ENCODE data around the gene PDGFD.

PDGFD gene

GRCh38 chr11:103867481-103867880 lies 296.5 kb downstream of the PDGFD start:
- H3K9me3 ChIP-seq (ENCODE audit: control insufficient read depth in 2 of 2, low read length in 2 of 2), result no peaks in the 10 kb centered on the region
- no peaks in the 10 kb centered on the region for H3K4me1 ChIP-seq (ENCODE audit: control insufficient read depth, insufficient read depth, low read length)
- H3K4me3 ChIP-seq (ENCODE audit: low read length in 2 of 2), result no peak overlapping the region
- H3K36me3 ChIP-seq (ENCODE audit: control insufficient read depth in 2 of 2, insufficient read depth in 2 of 2, low read length in 2 of 2), result no peaks in the 10 kb centered on the region
- no peaks in the 10 kb centered on the region for H3K27me3 ChIP-seq (ENCODE audit: control insufficient read depth in 1 of 2, insufficient read depth in 2 of 2, low read length in 2 of 2)
- H3K27ac ChIP-seq (ENCODE audit: low read length), result no peak overlapping the region
- H3K9ac ChIP-seq (ENCODE audit: low read length in 2 of 2), result no peak overlapping the region

DNA sequence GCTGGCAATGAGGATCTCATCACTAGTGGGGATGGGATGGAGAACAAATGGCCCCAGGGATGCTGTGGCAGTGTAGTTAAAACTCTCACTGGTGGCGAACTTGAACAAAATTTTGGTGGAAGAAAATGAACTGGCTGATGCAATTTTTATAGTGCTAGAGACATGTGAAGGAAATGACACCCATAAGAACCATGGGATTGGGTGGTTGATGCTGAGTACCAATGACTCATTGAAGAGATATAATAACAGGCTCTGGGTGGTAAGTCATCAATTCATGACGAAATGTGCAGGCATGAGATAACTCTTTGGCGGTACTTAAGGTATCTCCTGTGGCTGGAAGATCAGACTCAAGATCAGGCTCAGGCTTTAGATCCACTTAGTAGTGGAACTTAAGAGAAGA lies 300.4 kb downstream of the PDGFD start:
- Histone ChIP-seq H3K27ac (ENCODE audit: low read length) (no peak overlapping the region), H3K27me3 (ENCODE audit: control insufficient read depth in 1 of 2, insufficient read depth in 2 of 2, low read length in 2 of 2) (no peaks in the 10 kb centered on the region), H3K36me3 (ENCODE audit: control insufficient read depth in 2 of 2, insufficient read depth in 2 of 2, low read length in 2 of 2) (no peaks in the 10 kb centered on the region), H3K9ac (ENCODE audit: low read length in 2 of 2) (no peak overlapping the region), H3K4me3 (ENCODE audit: low read length in 2 of 2) (no peak overlapping the region), H3K4me1 (ENCODE audit: control insufficient read depth, insufficient read depth, low read length) (no peaks in the 10 kb centered on the region), H3K9me3 (ENCODE audit: control insufficient read depth in 2 of 2, low read length in 2 of 2) (no peaks in the 10 kb centered on the region)

DNA sequence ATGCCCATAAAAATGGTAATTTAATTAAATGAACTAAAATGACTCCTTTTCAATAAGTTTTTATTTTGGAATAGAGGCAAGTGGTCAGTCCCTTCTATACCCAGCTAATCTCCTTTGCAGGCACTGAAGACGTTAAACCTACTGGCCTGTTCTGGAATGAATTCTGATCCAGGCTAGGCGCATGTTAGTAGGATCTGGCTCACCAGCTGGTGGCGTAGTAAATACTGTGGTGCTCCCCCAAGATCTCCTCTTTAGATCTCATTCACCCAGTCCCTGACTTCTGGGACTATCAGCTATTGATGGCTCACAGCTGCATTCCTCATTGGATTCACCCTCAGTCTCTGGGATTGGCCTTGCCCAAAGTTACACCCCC lies 301.2 kb downstream of the PDGFD start:
- H3K9ac ChIP-seq (ENCODE audit: low read length in 2 of 2), result no peak overlapping the region
- H3K4me1 ChIP-seq (ENCODE audit: control insufficient read depth, insufficient read depth, low read length), result no peaks in the 10 kb centered on the region
- no peak overlapping the region for H3K4me3 ChIP-seq (ENCODE audit: low read length in 2 of 2)
- no peak overlapping the region for H3K27ac ChIP-seq (ENCODE audit: low read length)
- no peaks in the 10 kb centered on the region for H3K9me3 ChIP-seq (ENCODE audit: control insufficient read depth in 2 of 2, low read length in 2 of 2)
- no peaks in the 10 kb centered on the region for H3K36me3 ChIP-seq (ENCODE audit: control insufficient read depth in 2 of 2, insufficient read depth in 2 of 2, low read length in 2 of 2)
- no peaks in the 10 kb centered on the region for H3K27me3 ChIP-seq (ENCODE audit: control insufficient read depth in 1 of 2, insufficient read depth in 2 of 2, low read length in 2 of 2)

DNA sequence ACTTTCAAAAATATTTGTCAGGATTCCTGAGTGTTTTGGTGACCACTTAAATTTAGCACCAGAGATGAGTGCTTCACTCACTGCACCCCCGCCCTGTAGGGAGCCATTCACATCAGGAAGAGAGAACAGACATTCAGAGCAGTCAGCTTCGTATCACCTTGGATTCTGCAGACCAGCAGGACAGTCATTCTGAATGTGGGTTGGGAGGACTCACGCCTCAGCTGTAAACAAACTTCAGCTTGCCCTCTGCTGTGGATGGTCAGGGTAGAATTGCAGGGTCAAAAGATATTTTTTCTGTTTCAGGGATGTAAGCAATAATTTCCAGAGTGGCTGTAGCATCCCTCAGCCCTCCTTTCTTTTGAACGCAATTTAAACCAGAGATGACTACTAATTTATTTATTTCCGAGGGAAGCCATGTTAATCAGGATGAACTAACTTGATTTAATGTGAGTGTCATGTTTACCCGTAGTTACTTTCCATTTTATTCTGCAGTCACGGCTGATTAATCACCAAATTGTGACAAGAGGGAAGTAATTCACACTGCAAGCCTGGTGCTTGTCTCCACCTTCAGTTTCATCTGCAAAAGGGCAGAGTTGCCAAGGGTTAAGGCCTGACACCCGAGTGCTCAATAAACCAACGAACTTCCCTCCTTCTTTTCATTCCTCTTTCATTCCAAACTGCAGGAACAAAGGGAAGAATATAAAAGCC lies 301.7 kb downstream of the PDGFD start:
- Histone ChIP-seq H3K9me3 (ENCODE audit: control insufficient read depth in 2 of 2, low read length in 2 of 2) (no peaks in the 10 kb centered on the region), H3K4me1 (ENCODE audit: control insufficient read depth, insufficient read depth, low read length) (no peaks in the 10 kb centered on the region), H3K27ac (ENCODE audit: low read length) (no peak overlapping the region), H3K4me3 (ENCODE audit: low read length in 2 of 2) (no peak overlapping the region), H3K36me3 (ENCODE audit: control insufficient read depth in 2 of 2, insufficient read depth in 2 of 2, low read length in 2 of 2) (no peaks in the 10 kb centered on the region), H3K27me3 (ENCODE audit: control insufficient read depth in 1 of 2, insufficient read depth in 2 of 2, low read length in 2 of 2) (no peaks in the 10 kb centered on the region), H3K9ac (ENCODE audit: low read length in 2 of 2) (no peak overlapping the region)

All from stomach smooth muscle (tissue), 2 donors.